Choroid plexus epithelial cell (primary cell): ENCODE measurements around the gene ATG9A.
"Not testable (repeated sequence)": the region's sequence is repeated elsewhere in the genome, so short reads cannot be mapped to it uniquely, and the experiment has no call there.

Experiments
- DNase-seq: peaks from one replicate; pipeline ENCODE4 v3.0.0-alpha.2; 2010; ENCODE audit warnings: low read depth
- H3K4me3 ChIP-seq: 2 replicates; pipeline ENCODE4 v1.5.1; 2011; ENCODE audit warnings: low read depth, mild to moderate bottlenecking, control low read depth, low read length, moderate library complexity
- CTCF ChIP-seq: conservative IDR thresholded peaks from 2 replicates; pipeline ENCODE4 v1.5.1; 2011; ENCODE audit warnings: low read depth, mild to moderate bottlenecking, control low read depth, inconsistent platforms, low read length, moderate library complexity

The ATG9A gene

DNA sequence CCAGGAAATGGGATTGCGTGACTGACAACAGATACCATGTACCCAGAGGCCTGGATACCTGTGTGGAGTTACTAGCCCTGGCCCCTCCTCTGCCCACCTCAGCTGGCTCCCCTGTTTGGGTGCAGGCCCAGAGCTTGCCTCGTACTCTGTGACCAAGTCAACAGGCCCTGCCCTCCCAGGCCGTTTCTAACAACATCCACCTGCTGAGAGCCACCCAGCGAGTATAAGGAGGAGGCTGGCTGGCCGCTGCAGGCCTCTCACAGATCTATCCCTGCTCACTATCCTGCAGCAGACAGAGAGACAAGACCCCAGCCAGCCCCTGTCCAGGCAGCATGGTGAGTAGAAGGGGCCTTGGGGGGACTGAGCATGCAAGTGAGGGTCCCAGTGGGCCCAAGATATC lies 36.8 kb upstream of the ATG9A start:
- no peak for TF ChIP-seq CTCF
- no peak for DNase-seq
- H3K4me3 ChIP-seq, result no peak overlapping the region

GRCh38 chr2:219261024-219261855 lies 31.8 kb upstream of the ATG9A start:
- DNase-seq, result no peak
- TF ChIP-seq CTCF, result no peak
- H3K4me3 ChIP-seq, result no peak overlapping the region

DNA sequence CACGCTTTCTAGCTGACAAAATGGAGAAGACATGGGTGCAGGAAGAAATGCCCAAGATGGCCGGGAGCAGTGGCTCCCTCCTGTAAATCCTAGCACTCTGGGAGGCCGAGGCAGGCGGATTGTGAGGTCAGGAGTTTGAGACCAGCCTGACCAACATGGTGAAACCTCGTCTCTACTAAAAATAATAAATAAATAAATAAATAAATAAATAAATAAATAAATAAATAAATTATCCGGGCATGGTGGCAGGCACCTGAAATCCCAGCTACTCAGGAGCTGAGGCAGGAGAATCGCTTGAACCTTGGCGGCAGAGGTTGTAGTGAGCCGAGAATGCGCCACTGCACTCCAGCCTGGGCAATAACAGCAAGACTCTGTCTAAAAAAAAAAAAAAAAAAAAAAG lies 29.5 kb upstream of the ATG9A start:
- H3K4me3 ChIP-seq, DNase-seq: not testable (repeated sequence)

DNA sequence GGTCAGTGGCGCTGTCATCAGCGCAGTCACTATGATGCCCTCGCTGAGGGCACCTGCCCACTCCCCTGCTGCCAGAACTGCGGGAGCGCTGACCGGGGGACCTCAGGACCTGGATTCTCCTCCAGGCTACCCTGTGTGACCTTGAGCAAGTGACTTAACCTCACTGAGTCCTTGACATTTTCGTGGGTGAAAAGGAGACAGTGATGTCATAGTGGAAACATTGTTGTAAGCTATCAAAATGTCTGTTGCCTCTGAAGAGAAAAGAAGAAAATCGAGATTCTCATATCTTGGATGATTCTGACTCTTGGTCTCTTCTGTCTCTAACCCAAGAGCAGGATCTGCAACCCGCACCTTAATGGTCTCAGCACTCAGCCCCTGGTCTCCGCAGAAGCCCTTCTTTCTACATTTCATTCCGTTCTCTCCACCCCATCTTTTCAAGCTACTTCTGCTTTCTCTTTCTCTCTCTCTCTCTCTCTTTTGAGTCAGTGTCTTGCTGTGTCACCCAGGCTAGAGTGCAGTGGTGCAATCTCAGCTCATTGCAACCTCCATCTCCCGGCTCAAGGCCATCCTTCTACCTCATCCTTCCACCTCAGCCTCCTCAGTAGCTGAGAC lies 25.3 kb upstream of the ATG9A start:
- DNase-seq, result no peak
- no peak for TF ChIP-seq CTCF
- peak overlapping the region; percentile 60 for H3K4me3 ChIP-seq

- peak; percentile 55 for DNase-seq
- H3K4me3 ChIP-seq, result peak within 1 kb of the TSS; percentile 60
- TF ChIP-seq CTCF, result no peak
These were observed 24.5 kb upstream of the ATG9A start, which contains the start of gene TUBA4A for GRCh38 chr2:219253753-219254589. Gene TUBA4A, minus strand, starts transcription at chr2:219253918. Its CDS starts 60 bp downstream, at chr2:219253858.

- peak within 1 kb of the TSS; percentile 60 for H3K4me3 ChIP-seq
- DNase-seq, result no peak
- TF ChIP-seq CTCF, result no peak
These were observed 23.7 kb upstream of the ATG9A start, which contains the start of gene TUBA4B for GRCh38 chr2:219252900-219253752. Gene TUBA4B, plus strand, starts transcription at chr2:219253243. Its CDS starts 165 bp downstream, at chr2:219253408.

- peak overlapping the region; percentile 60 for H3K4me3 ChIP-seq
- no peak for TF ChIP-seq CTCF
These were observed 23.1 kb upstream of the ATG9A start for GRCh38 chr2:219252570-219252899.

More at GRCh38 chr2:219252570-219252899, 23.1 kb upstream of the ATG9A start:
- no peak for DNase-seq
